ENCODE results near the gene NFE2L2.

The NFE2L2 gene

DNA sequence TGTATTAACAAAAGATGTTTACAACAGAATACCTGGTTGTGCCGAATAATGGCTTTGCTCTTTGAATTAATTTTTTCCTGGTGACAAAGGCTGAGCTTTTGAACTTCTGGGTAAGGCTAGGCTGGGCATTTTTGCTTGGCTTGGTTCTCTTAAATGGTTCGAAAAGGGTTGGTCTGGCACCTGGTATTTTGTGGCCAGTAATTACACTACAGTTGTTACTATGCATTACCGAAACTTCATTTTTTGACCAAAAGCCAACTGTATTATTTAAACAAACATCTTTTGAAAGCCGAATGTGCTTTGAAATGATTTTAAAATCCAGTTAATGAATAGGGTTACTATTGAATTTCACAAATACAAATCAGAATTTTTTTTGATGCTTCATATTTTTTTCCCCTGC, 19.4 kb upstream of the NFE2L2 start:
- H3K4me2 ChIP-seq (ENCODE audit: low read depth, low read length, poor library complexity, severe bottlenecking), result no peak overlapping the region
- no peak overlapping the region for H3K9ac ChIP-seq (ENCODE audit: low read length)
- no peak overlapping the region for H2AFZ ChIP-seq (ENCODE audit: low read depth, low read length, severe bottlenecking)
- no peaks in the 10 kb centered on the region for H3K9me3 ChIP-seq (ENCODE audit: insufficient read depth, low read length)
- no peaks in the 10 kb centered on the region for H3F3A ChIP-seq (ENCODE audit: insufficient read depth)
- no peak overlapping the region for H3K4me3 ChIP-seq (ENCODE audit: insufficient read depth, low read length, poor library complexity, severe bottlenecking)
- TF ChIP-seq CTCF (IDR thresholded peaks at IDR 0.05; ENCODE audit: insufficient read depth, low read length, poor library complexity, severe bottlenecking), result no peak
- no peak for TF ChIP-seq EZH2phosphoT487 (conservative IDR thresholded peaks at IDR 0.05; ENCODE audit: low read length)
- H3K27ac ChIP-seq (ENCODE audit: low read depth, low read length), result no peak overlapping the region
- no peaks in the 10 kb centered on the region for H3K79me2 ChIP-seq (ENCODE audit: insufficient read depth, low read length)
- no peaks in the 10 kb centered on the region for H4K20me1 ChIP-seq (ENCODE audit: low read depth, low read length)
- no peaks in the 10 kb centered on the region for H3K9me2 ChIP-seq (replicated peaks; ENCODE audit: insufficient read depth, low read length)
- H3K27me3 ChIP-seq (ENCODE audit: low read length), result no peaks in the 10 kb centered on the region
- no peaks in the 10 kb centered on the region for H3K36me3 ChIP-seq (ENCODE audit: low read length)

- TF ChIP-seq CTCF (IDR thresholded peaks at IDR 0.05; ENCODE audit: insufficient read depth, low read length, poor library complexity, severe bottlenecking), result no peak
- TF ChIP-seq EZH2phosphoT487 (conservative IDR thresholded peaks at IDR 0.05; ENCODE audit: low read length), result no peak
- no peak overlapping the region for H3K4me2 ChIP-seq (ENCODE audit: low read depth, low read length, poor library complexity, severe bottlenecking)
Measured at GRCh38 chr2:177282787-177283572, 18.5 kb upstream of the NFE2L2 start.

DNA sequence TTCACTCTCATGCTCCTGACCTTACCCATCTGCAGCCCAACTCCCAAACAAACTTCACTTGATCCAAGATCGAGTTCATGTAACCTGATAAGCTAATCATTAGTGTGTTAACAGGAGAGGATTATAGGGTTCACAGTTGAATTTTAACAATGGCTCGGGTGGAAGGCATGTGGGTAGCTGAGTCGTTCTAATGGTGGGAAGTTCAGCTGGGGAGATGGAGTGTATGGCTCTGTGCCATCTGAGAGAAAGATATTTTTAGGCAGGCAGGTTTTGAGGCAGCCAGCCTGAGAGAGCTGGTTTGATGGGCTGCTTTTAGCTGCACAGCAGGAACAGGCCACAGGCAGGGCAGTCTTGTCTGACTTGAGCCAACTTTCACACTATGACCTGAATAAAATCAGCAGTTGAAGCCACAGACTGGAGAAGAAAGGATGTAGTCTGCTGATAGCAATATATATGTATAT, 17.7 kb upstream of the NFE2L2 start:
- no peaks in the 10 kb centered on the region for H4K20me1 ChIP-seq (ENCODE audit: low read depth, low read length)
- no peak overlapping the region for H3K9ac ChIP-seq (ENCODE audit: low read length)
- no peaks in the 10 kb centered on the region for H3K9me3 ChIP-seq (ENCODE audit: insufficient read depth, low read length)
- TF ChIP-seq CTCF (IDR thresholded peaks at IDR 0.05; ENCODE audit: insufficient read depth, low read length, poor library complexity, severe bottlenecking), result no peak
- no peak for TF ChIP-seq EZH2phosphoT487 (conservative IDR thresholded peaks at IDR 0.05; ENCODE audit: low read length)
- no peak overlapping the region for H2AFZ ChIP-seq (ENCODE audit: low read depth, low read length, severe bottlenecking)
- no peaks in the 10 kb centered on the region for H3K9me2 ChIP-seq (replicated peaks; ENCODE audit: insufficient read depth, low read length)
- H3K4me2 ChIP-seq (ENCODE audit: low read depth, low read length, poor library complexity, severe bottlenecking), result no peak overlapping the region
- H3K27ac ChIP-seq (ENCODE audit: low read depth, low read length), result no peak overlapping the region
- no peaks in the 10 kb centered on the region for H3K27me3 ChIP-seq (ENCODE audit: low read length)
- no peak overlapping the region for H3K4me3 ChIP-seq (ENCODE audit: insufficient read depth, low read length, poor library complexity, severe bottlenecking)
- no peaks in the 10 kb centered on the region for H3F3A ChIP-seq (ENCODE audit: insufficient read depth)
- no peaks in the 10 kb centered on the region for H3K36me3 ChIP-seq (ENCODE audit: low read length)
- no peaks in the 10 kb centered on the region for H3K79me2 ChIP-seq (ENCODE audit: insufficient read depth, low read length)

More at GRCh38 chr2:177282787-177283572, 18.5 kb upstream of the NFE2L2 start:
- Histone ChIP-seq H4K20me1 (ENCODE audit: low read depth, low read length) (no peaks in the 10 kb centered on the region), H3K27me3 (ENCODE audit: low read length) (no peaks in the 10 kb centered on the region), H3F3A (ENCODE audit: insufficient read depth) (no peaks in the 10 kb centered on the region), H3K27ac (ENCODE audit: low read depth, low read length) (no peak overlapping the region), H3K36me3 (ENCODE audit: low read length) (no peaks in the 10 kb centered on the region), H3K9me2 (replicated peaks; ENCODE audit: insufficient read depth, low read length) (no peaks in the 10 kb centered on the region), H3K9me3 (ENCODE audit: insufficient read depth, low read length) (no peaks in the 10 kb centered on the region), H3K79me2 (ENCODE audit: insufficient read depth, low read length) (no peaks in the 10 kb centered on the region), H3K4me3 (ENCODE audit: insufficient read depth, low read length, poor library complexity, severe bottlenecking) (no peak overlapping the region), H3K9ac (ENCODE audit: low read length) (no peak overlapping the region), H2AFZ (ENCODE audit: low read depth, low read length, severe bottlenecking) (no peak overlapping the region)

Data from SU-DHL-6 (cell line).